Heart left ventricle (tissue), 16 donors: Measurements from ENCODE around the gene NUP50. TPM values are rescaled to one million over a fixed set of nuclear protein-coding genes. Genes with fewer than 3 reads are reported as not detected.

Experiments
- ATAC-seq, 4 donors: fragments of 200-7000 bp; cut with Tn5 transposase; one replicate each; pipeline ENCODE4 v1.9.1; 2020 to 2022; ENCODE audit warnings: moderate library complexity in 4 of 4, mild to moderate bottlenecking in 3 of 4, moderate number of reproducible peaks in 1 of 4
- DNase-seq, 5 donors: peaks; one replicate each; pipeline ENCODE4 v3.0.0-alpha.2; 2020
- H3K27ac ChIP-seq, 12 donors: fragments of 200-600 bp; sonication (generic) in 4 of 12; one replicate each; pipeline versions ENCODE4 v1.5.0 to v1.8.0; 2016 to 2022; ENCODE audit warnings: mild to moderate bottlenecking in 2 of 12
- H3K27me3 ChIP-seq, 9 donors: fragments of 200-600 bp; sonication (generic) in 2 of 9; one replicate each; pipeline versions ENCODE4 v1.5.1 to v1.8.0; 2016 to 2022; ENCODE audit warnings: mild to moderate bottlenecking in 3 of 9
- H3K36me3 ChIP-seq, 9 donors: fragments of 200-600 bp; sonication (generic) in 2 of 9; one replicate each; pipeline versions ENCODE4 v1.5.0 to v1.8.0; 2018 to 2022; ENCODE audit warnings: mild to moderate bottlenecking in 2 of 9
- H3K4me1 ChIP-seq, 12 donors: fragments of 200-600 bp; sonication (generic) in 4 of 12; one replicate each; pipeline versions ENCODE4 v1.5.0 to v1.8.0; 2016 to 2022; ENCODE audit warnings: mild to moderate bottlenecking in 3 of 12
- H3K4me3 ChIP-seq, 12 donors: fragments of 200-600 bp; sonication (generic) in 4 of 12; one replicate each; pipeline versions ENCODE4 v1.5.0 to v1.8.0; 2017 to 2022; ENCODE audit warnings: mild to moderate bottlenecking in 9 of 12, moderate library complexity in 4 of 12
- H3K9me3 ChIP-seq, 12 donors: fragments of 200-600 bp; sonication (generic) in 4 of 12; one replicate each; pipeline versions ENCODE4 v1.5.0 to v1.8.0; 2016 to 2022; ENCODE audit warnings: mild to moderate bottlenecking in 1 of 12
- POLR2A ChIP-seq, 2 donors: fragments of 450-650 bp; IDR thresholded peaks; one replicate each; pipeline ENCODE4 v1.6.1; 2017; ENCODE audit warnings: antibody characterized with exemption in 2 of 2, mild to moderate bottlenecking in 2 of 2, moderate library complexity in 2 of 2
- WGBS, 4 donors: extraction: QIAGEN DNeasy Blood & Tissue Kit in 2 of 4; methylation state at CpG; one replicate each; pipeline versions ENCODE4 v1.1.5 to v1.1.7; 2013 to 2018; 5-methylcytosine and 5-hydroxymethylcytosine counted together
- intact Hi-C, 10 donors: fragments of 100-400 bp; cut with DNase I; formaldehyde crosslinking; loops; one replicate each; pipeline versions ENCODE4 v1.11.1 to v1.14.2; 2022
- polyA plus RNA-seq, 2 donors: library from polyadenylated mRNA; stranded (reverse); fragments of 200-250 nt; gene quantifications; one replicate each; pipeline ENCODE4 v1.2.3, GENCODE V29; 2013
- total RNA-seq, 9 donors: library from RNA; depleted of rRNA in 2 of 9; stranded (reverse); fragments of >200 nt in 2 of 9; fragmentation: NEBNext Ultra II Directional in 3 of 9; extraction: Animal tissue kit (Norgen Biotek cat#: 25700) in 3 of 9; gene quantifications; one replicate each; pipeline versions ENCODE4 v1.1.0 to v1.2.4, GENCODE V29; 2016 to 2023
- TF ChIP-seq, protein P1 (sequence below), 12 donors: fragments of 200-600 bp; sonication (generic) in 4 of 12; IDR thresholded peaks; one replicate each; pipeline versions ENCODE4 v1.5.0 to v1.8.0; 2018 to 2022; ENCODE audit warnings: antibody characterized with exemption in 12 of 12, mild to moderate bottlenecking in 5 of 12
- donor health status: ischemic (EF 13 %, LVEDD 7.1; RV severe dilation, severe dysfunction).
- donor health status: healthy with polysubstance abuse.
- donor health status: DM: no; HTN: yes; CAD: no.
- donor health status: DM: no; HTN: no; CAD: no.
- donor health status: ischemic (EF 25% LVEDD 6.9; RV normal size, moderate dysfunction).
- donor health status: ischemic (EF 25% LVEDD 5.7; RV mildly dilated, moderate dysfunction).
- donor health status: healthy.
- donor health status: DM: yes; HTN: yes; CAD: no.
- donor health status: ischemic (EF 35%, LVEDD 5.7; RV mildly dilated, moderate dysfunction).
- donor health status: nonischemic (EF 11% LVEDD 7.7; RV severe dilation, severe dysfunction).
- donor health status: DM: yes; HTN: yes; CAD: no.
- donor health status: PGD.
- donor health status: ischemic (EF 29% LVEDD 5.4; RV normal size, mild dysfunction).
- donor health status: nonischemic (EF 23%, LVEDD 6.1; RV moderate dilation, normal function).

NUP50 gene
- total and polyA plus RNA-seq, 11 donors, result 5.8 to 42.6 (median 14.1) TPM

DNA sequence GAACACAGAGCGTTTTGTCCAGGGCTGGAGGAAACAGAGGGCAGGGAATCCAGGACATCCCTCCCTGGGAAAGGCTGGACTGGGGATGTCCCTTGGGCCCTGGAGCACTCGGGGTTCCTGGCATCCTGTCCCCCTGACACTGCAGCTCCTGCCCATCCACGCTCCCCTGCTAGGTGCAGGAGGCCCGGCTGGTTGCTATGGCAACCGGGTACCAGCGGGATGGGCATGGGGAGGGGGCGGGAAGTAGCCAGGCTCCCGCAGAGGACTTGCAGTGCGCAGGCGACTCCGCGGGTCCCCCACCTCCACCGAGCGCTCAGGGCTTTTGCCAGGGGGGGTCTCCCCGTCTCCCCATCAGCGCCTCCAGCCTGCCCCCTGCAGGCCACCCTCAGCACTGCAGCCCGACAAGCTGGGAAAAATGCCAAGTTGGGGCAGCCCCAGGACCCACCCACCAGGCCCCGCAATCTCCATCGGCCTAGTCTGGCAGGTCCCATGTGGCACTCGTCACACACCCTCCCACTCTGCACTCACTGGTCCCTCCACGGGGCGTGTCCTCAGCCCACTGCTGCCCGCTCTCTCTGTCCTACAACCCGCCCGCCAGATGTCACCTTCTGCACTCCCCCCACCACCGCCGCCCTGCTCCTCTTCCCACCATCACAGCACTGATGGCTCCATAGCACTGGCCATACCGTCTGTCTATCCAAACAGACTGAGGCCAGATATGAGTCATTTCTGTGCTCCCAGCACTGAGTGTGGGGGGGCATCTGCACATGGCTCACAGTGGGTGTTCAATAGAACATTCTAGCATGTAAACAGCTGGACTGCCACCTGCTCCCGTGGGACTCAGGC lies 45.5 kb downstream of the NUP50 start:
- H3K36me3 ChIP-seq, result peaks cover 0 to 47% (median 0%) of the 10 kb centered on the region in 9 donors
- 50 to 57% (median 54%) methylated on average over 26 to 29 of the region's 29 CpGs for WGBS, 4 donors
- intact Hi-C loops, result no loop called here
- H3K4me3 ChIP-seq, result no peak overlapping the region
- H3K27me3 ChIP-seq, result no peaks in the 10 kb centered on the region
- no peak for TF ChIP-seq POLR2A (IDR thresholded peaks at IDR 0.05)
- TF ChIP-seq, protein P1, sequence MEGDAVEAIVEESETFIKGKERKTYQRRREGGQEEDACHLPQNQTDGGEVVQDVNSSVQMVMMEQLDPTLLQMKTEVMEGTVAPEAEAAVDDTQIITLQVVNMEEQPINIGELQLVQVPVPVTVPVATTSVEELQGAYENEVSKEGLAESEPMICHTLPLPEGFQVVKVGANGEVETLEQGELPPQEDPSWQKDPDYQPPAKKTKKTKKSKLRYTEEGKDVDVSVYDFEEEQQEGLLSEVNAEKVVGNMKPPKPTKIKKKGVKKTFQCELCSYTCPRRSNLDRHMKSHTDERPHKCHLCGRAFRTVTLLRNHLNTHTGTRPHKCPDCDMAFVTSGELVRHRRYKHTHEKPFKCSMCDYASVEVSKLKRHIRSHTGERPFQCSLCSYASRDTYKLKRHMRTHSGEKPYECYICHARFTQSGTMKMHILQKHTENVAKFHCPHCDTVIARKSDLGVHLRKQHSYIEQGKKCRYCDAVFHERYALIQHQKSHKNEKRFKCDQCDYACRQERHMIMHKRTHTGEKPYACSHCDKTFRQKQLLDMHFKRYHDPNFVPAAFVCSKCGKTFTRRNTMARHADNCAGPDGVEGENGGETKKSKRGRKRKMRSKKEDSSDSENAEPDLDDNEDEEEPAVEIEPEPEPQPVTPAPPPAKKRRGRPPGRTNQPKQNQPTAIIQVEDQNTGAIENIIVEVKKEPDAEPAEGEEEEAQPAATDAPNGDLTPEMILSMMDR (IDR thresholded peaks at IDR 0.05), result peak; percentile 19 to 62 (median 45)
- peak in 1 of 5 donors; percentile 33 for DNase-seq
- ATAC-seq, result peak in 1 of 4 donors; percentile 5
- H3K4me1 ChIP-seq, result peaks cover 0 to 30% (median 17%) of the 10 kb centered on the region in 12 donors
- H3K27ac ChIP-seq, result no peak overlapping the region
- H3K9me3 ChIP-seq, result no peaks in the 10 kb centered on the region

GRCh38 chr22:45210174-45210573 lies 46.4 kb downstream of the NUP50 start:
- Histone ChIP-seq H3K9me3 (no peaks in the 10 kb centered on the region), H3K27ac (no peak overlapping the region), H3K36me3 (peaks cover 0 to 37% (median 0%) of the 10 kb centered on the region in 9 donors), H3K4me1 (peaks cover 0 to 35% (median 17%) of the 10 kb centered on the region in 12 donors), H3K4me3 (no peak overlapping the region), H3K27me3 (no peaks in the 10 kb centered on the region)
- 88 to 97% (median 95%) methylated on average over 7 of the region's 7 CpGs for WGBS, 4 donors
- intact Hi-C loops, result no loop called here
- no peak for TF ChIP-seq POLR2A (IDR thresholded peaks at IDR 0.05)
- TF ChIP-seq, protein P1 (IDR thresholded peaks at IDR 0.05), result no peak
- DNase-seq, result peak in 1 of 5 donors; percentile 18
- no peak for ATAC-seq

DNA sequence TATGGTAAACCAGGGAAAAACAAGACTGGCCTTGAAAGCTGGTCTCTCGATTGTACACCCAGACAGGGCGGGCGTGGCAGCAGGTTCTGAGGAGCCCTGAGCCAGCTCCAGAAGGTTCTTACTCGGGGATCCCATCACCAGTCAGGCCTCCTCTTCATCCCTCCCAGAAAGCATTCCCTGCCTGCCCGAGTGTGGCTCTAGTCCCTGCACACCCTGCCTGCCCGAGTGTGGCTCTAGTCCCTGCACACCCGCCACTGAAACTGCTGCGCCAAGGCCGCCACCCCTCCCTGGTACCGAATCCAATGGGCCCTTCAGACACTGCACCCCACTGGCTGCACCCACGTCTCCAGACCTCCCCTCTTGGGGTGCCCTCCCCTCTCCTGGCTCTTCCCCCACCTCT lies 46.9 kb downstream of the NUP50 start:
- Histone ChIP-seq H3K27me3 (no peaks in the 10 kb centered on the region), H3K4me1 (peaks cover 0 to 35% (median 17%) of the 10 kb centered on the region in 12 donors), H3K9me3 (no peaks in the 10 kb centered on the region), H3K4me3 (no peak overlapping the region), H3K27ac (no peak overlapping the region), H3K36me3 (peaks cover 0 to 33% (median 0%) of the 10 kb centered on the region in 9 donors)
- 91 to 96% (median 92%) methylated on average over 11 of the region's 11 CpGs for WGBS, 4 donors
- DNase-seq (peak in 1 of 5 donors; percentile 18), ATAC-seq (no peak)
- TF ChIP-seq POLR2A (IDR thresholded peaks at IDR 0.05), result no peak
- intact Hi-C loops, result no loop called here

DNA sequence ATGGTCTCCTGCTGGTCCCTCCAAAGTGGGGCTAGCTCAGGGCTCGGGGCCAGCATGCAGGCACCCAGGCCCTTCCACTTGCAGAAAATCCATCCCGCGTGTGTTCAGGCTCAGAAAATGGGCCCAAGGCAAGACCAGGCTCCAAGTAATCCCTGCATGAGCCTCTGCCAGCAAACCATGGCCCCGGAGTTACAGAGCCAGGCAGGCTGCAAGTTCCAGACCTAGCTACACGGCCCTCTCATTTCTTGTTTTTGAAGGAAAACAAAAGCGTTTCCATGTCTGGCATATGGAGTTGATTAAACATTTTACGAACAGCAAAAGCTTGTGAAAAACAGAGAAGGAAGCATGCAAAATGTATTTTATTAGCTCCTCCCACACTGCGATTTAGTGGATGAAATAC lies 47.3 kb downstream of the NUP50 start:
- intact Hi-C loops, result no loop called here
- H3K27ac ChIP-seq, result no peak overlapping the region

More for the DNA sequence above, 47.3 kb downstream of the NUP50 start:
- WGBS, 4 donors, result 93 to 96% (median 95%) methylated on average over 6 to 8 of the region's 8 CpGs
- Histone ChIP-seq H3K4me1 (peaks cover 0 to 35% (median 17%) of the 10 kb centered on the region in 12 donors), H3K36me3 (peaks cover 0 to 29% (median 0%) of the 10 kb centered on the region in 9 donors), H3K27me3 (no peaks in the 10 kb centered on the region), H3K4me3 (peak overlapping the region in 1 of 12 donors; percentile 53), H3K9me3 (no peaks in the 10 kb centered on the region)
- DNase-seq, result no peak
- no peak for TF ChIP-seq POLR2A (IDR thresholded peaks at IDR 0.05)
- TF ChIP-seq, protein P1 (IDR thresholded peaks at IDR 0.05), result no peak
- no peak for ATAC-seq
